Subcutaneous adipose tissue (tissue), 4 donors: ENCODE measurements around the gene IL25. TPM values are rescaled to one million over a fixed set of nuclear protein-coding genes. Genes with fewer than 3 reads are reported as not detected.

ENCODE experiments used
- total RNA-seq, 4 donors: library from RNA; depleted of rRNA; stranded (reverse); fragments of >200 nt; gene quantifications; one replicate each; pipeline ENCODE4 v1.1.0, GENCODE V29; 2016
- TF ChIP-seq, protein P1 (sequence below): fragments of 450-650 bp; IDR thresholded peaks from one replicate; pipeline ENCODE4 v1.5.1; 2016; ENCODE audit warnings: low read depth, mild to moderate bottlenecking, control low read depth, antibody characterized with exemption, moderate library complexity

The IL25 gene
- total RNA-seq, 4 donors from 2014 or later = not detected

- TF ChIP-seq, protein P1, sequence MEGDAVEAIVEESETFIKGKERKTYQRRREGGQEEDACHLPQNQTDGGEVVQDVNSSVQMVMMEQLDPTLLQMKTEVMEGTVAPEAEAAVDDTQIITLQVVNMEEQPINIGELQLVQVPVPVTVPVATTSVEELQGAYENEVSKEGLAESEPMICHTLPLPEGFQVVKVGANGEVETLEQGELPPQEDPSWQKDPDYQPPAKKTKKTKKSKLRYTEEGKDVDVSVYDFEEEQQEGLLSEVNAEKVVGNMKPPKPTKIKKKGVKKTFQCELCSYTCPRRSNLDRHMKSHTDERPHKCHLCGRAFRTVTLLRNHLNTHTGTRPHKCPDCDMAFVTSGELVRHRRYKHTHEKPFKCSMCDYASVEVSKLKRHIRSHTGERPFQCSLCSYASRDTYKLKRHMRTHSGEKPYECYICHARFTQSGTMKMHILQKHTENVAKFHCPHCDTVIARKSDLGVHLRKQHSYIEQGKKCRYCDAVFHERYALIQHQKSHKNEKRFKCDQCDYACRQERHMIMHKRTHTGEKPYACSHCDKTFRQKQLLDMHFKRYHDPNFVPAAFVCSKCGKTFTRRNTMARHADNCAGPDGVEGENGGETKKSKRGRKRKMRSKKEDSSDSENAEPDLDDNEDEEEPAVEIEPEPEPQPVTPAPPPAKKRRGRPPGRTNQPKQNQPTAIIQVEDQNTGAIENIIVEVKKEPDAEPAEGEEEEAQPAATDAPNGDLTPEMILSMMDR = no peak
These were observed 11.3 kb upstream of the IL25 start for GRCh38 chr14:23361320-23361719.

GRCh38 chr14:23361763-23362162 lies 10.8 kb upstream of the IL25 start:
- TF ChIP-seq, protein P1 = no peak

DNA sequence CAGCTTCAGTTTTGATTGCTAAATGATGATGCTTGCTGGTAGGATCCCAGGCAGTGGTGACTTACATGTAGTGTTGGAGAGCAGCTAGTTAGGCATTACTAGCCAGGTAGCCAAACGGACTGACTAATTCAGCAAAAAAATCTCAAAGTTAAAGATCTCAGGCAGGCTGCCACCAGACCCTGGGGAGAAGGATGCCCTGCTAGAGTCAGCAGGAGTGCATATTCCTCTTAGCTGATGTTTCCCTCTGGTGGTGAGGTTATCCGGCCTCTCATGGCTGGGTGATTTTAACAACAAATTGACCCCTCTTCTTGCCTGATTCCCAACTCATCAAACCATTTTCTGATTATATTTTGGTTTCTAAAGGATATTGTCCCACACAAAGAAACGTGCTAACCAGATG lies 10.4 kb upstream of the IL25 start:
- TF ChIP-seq, protein P1 = no peak

- TF ChIP-seq, protein P1 = no peak
These were observed 8.2 kb upstream of the IL25 start for GRCh38 chr14:23364164-23365035.

DNA sequence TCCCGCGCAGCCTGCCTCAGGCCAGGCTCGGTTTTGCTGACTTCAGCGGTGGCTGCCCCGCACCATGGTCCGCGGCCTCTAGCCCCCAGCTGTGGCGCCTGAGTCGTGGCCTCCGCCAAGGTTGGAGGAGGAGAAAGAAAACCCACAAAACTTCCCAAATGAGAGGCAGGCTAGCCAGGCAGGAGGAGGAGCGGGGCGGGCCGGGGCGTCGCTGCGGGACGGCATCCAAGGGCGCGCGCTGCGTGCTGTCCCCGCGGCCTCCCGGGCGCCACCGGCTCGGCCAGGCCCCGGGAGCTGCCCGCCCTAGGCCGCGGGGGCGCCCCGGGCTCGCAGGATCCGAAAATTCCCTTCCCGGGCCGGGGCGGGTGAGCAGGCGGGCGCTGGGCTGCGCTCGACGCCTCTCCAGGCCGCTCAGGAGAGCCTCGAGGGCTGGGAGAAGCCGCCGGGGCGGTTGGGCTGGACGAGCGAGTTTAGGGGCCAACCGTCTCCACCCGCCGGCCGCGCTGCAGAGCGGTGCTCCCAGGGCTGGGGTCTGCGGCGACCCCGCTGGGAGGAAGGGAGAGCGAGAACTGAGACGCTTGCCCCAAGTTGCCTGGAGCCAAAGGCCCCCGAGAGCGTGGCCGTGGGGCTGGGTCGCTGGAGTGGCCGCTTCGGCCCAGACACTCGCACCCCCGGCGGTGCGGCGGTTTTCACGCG lies 7.4 kb upstream of the IL25 start, which contains the start of gene EFS:
TSS of gene EFS (minus strand) at position 137 of the 696 bp plus-strand sequence. CDS start 147 bp downstream, outside the sequence.
- TF ChIP-seq, protein P1 = no peak

DNA sequence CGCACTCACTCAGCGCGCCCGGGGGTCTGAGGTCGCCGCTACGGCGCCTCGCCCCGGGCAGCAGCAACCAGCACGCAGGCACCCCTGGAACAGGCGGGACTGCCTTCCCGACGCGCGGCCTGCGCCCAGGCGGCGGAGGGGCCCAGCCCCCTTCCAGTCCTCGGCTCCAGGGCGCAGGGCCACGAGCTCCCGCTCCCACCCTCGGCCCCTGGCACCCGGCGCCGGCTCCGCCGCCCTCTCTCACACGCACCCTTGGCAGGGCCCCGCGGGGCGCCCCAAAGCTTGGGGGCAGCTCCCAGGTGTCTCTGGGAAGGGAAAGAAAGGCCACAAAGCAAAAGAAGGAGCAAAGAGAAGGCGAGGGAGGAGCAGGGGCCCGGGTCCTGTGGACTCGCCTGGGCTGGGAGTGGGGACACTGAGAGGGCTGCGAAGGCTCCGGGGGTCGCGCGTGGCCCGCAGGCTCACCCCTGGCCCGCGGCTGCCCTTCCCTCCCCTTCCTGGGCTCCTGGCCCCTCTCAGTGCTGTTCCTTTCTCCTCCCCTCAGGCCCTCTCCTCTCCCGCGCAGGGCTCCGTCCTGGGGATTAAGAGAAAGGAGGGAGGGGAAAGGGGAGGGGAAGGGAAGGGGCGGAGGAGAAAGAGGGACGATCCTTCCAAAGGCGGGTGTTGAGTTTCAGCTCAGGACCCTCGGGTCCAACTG lies 6.7 kb upstream of the IL25 start:
- TF ChIP-seq, protein P1 = no peak

GRCh38 chr14:23366426-23366921 lies 6.1 kb upstream of the IL25 start:
- TF ChIP-seq, protein P1 = no peak
